ENCODE data around the gene GPR89B. TPM values are rescaled to one million over a fixed set of nuclear protein-coding genes. Genes with fewer than 3 reads are reported as not detected.
"Not testable (repeated sequence)": the region's sequence is repeated elsewhere in the genome, so short reads cannot be mapped to it uniquely, and the experiment has no call there.

Gene GPR89B
- 10 to 100 TPM; 54.2 to 58.5 (median 56.5) TPM for polyA plus RNA-seq (ENCODE audit: insufficient read length in 3 of 3)

- DNase-seq (ENCODE audit: low read depth in 3 of 3, low spot score in 2 of 3) = peak; percentile 47 to 68 (median 57)
Observed at GRCh38 chr1:147928236-147929132, at the start of gene GPR89B. GPR89B (plus strand) TSS chr1:147928420; CDS start chr1:147928537, 117 bp downstream.

GRCh38 chr1:147879911-147880310, 48.3 kb upstream of the GPR89B start:
- no peak for DNase-seq (ENCODE audit: low read depth in 3 of 3, low spot score in 2 of 3)

- no peak for DNase-seq (ENCODE audit: low read depth in 3 of 3, low spot score in 2 of 3)
Observed at GRCh38 chr1:147882535-147882934, 45.7 kb upstream of the GPR89B start.

GRCh38 chr1:147890177-147890790, 37.9 kb upstream of the GPR89B start:
- peak; percentile 47 to 57 (median 53) for DNase-seq (ENCODE audit: low read depth in 3 of 3, low spot score in 2 of 3)

GRCh38 chr1:147891088-147891487, 37.1 kb upstream of the GPR89B start:
- no peak for DNase-seq (ENCODE audit: low read depth in 3 of 3, low spot score in 2 of 3)

GRCh38 chr1:147892216-147892615, 36.0 kb upstream of the GPR89B start:
- DNase-seq (ENCODE audit: low read depth in 3 of 3, low spot score in 2 of 3) = no peak

GRCh38 chr1:147892731-147893214, 35.4 kb upstream of the GPR89B start:
- peak in 2 of 3 donors; percentile 36 to 50 for DNase-seq (ENCODE audit: low read depth in 3 of 3, low spot score in 2 of 3)

GRCh38 chr1:147895123-147895522, 33.1 kb upstream of the GPR89B start:
- no peak for DNase-seq (ENCODE audit: low read depth in 3 of 3, low spot score in 2 of 3)

- peak in 1 of 3 donors; percentile 9 for DNase-seq (ENCODE audit: low read depth in 3 of 3, low spot score in 2 of 3)
Observed at GRCh38 chr1:147897029-147897752, 31.0 kb upstream of the GPR89B start.

- no peak for DNase-seq (ENCODE audit: low read depth in 3 of 3, low spot score in 2 of 3)
Observed at GRCh38 chr1:147897789-147898188, 30.4 kb upstream of the GPR89B start.

- DNase-seq (ENCODE audit: low read depth in 3 of 3, low spot score in 2 of 3) = no peak
Observed at GRCh38 chr1:147902253-147902845, 25.9 kb upstream of the GPR89B start, which contains the start of gene GJA8. GJA8 (plus strand) TSS chr1:147902795; CDS start chr1:147907956, 5,161 bp downstream.

- no peak for DNase-seq (ENCODE audit: low read depth in 3 of 3, low spot score in 2 of 3)
Observed at GRCh38 chr1:147904726-147905125, 23.5 kb upstream of the GPR89B start.

- no peak for DNase-seq (ENCODE audit: low read depth in 3 of 3, low spot score in 2 of 3)
Observed at GRCh38 chr1:147907786-147908509, 20.3 kb upstream of the GPR89B start.

GRCh38 chr1:147912553-147912952, 15.7 kb upstream of the GPR89B start:
- DNase-seq (ENCODE audit: low read depth in 3 of 3, low spot score in 2 of 3) = no peak

GRCh38 chr1:147913362-147913942, 14.8 kb upstream of the GPR89B start:
- no peak for DNase-seq (ENCODE audit: low read depth in 3 of 3, low spot score in 2 of 3)

- no peak for DNase-seq (ENCODE audit: low read depth in 3 of 3, low spot score in 2 of 3)
Observed at GRCh38 chr1:147919896-147920295, 8.3 kb upstream of the GPR89B start.

- no peak for DNase-seq (ENCODE audit: low read depth in 3 of 3, low spot score in 2 of 3)
Observed at GRCh38 chr1:147924813-147925212, 3.4 kb upstream of the GPR89B start.

- not testable (repeated sequence) for DNase-seq (ENCODE audit: low read depth in 3 of 3, low spot score in 2 of 3)
Observed at GRCh38 chr1:147927215-147927614, 1.0 kb upstream of the GPR89B start.

- DNase-seq (ENCODE audit: low read depth in 3 of 3, low spot score in 2 of 3) = not testable (repeated sequence)
Observed at GRCh38 chr1:147927689-147928088, 531 bp upstream of the GPR89B start.
